GM18526 (cell line): ENCODE data around the gene APLP1.

Experiments used
- POLR2A ChIP-seq: IDR thresholded peaks from 3 replicates; pipeline ENCODE4 v1.6.1; 2011; ENCODE audit not compliant: insufficient read length; ENCODE audit errors: extremely low read depth

Gene APLP1

GRCh38 chr19:35868172-35868822, at the start of gene APLP1:
APLP1 (plus strand) TSS chr19:35868574; CDS start chr19:35868637, 63 bp downstream.
- no peak for TF ChIP-seq POLR2A

- TF ChIP-seq POLR2A, result no peak
Observed at GRCh38 chr19:35822579-35822978, 45.8 kb upstream of the APLP1 start.

- TF ChIP-seq POLR2A, result no peak
Observed at GRCh38 chr19:35824150-35824549, 44.2 kb upstream of the APLP1 start.

GRCh38 chr19:35828692-35829301, 39.6 kb upstream of the APLP1 start:
- no peak for TF ChIP-seq POLR2A

GRCh38 chr19:35830986-35831385, 37.4 kb upstream of the APLP1 start:
- TF ChIP-seq POLR2A, result no peak

GRCh38 chr19:35832054-35832453, 36.3 kb upstream of the APLP1 start:
- no peak for TF ChIP-seq POLR2A

GRCh38 chr19:35833972-35834371, 34.4 kb upstream of the APLP1 start:
- no peak for TF ChIP-seq POLR2A

- TF ChIP-seq POLR2A, result no peak
Observed at GRCh38 chr19:35841961-35842595, 26.3 kb upstream of the APLP1 start.

GRCh38 chr19:35842666-35843272, 25.6 kb upstream of the APLP1 start:
- no peak for TF ChIP-seq POLR2A

- TF ChIP-seq POLR2A, result no peak
Observed at GRCh38 chr19:35843676-35844481, 24.5 kb upstream of the APLP1 start.

- no peak for TF ChIP-seq POLR2A
Observed at GRCh38 chr19:35844482-35845214, 23.7 kb upstream of the APLP1 start.

- no peak for TF ChIP-seq POLR2A
Observed at GRCh38 chr19:35845215-35846037, 22.9 kb upstream of the APLP1 start.

- TF ChIP-seq POLR2A, result no peak
Observed at GRCh38 chr19:35846038-35846668, 22.2 kb upstream of the APLP1 start.
